H9 (cell line): ENCODE data around the gene ROBO4. TPM values are rescaled to one million over a fixed set of nuclear protein-coding genes. Genes with fewer than 3 reads are reported as not detected.

ENCODE experiments used
- DNase-seq: peaks from one replicate; pipeline ENCODE4 v3.0.0-alpha.2; 2017
- H2AFZ ChIP-seq: one replicate; pipeline ENCODE4 v1.6.1; 2013; ENCODE audit warnings: mild to moderate bottlenecking, low read length, control low read depth, moderate library complexity
- H2AK5ac ChIP-seq: 2 replicates; pipeline ENCODE4 v1.6.1; 2013; ENCODE audit warnings: low read length, control low read depth, mixed read lengths; ENCODE audit not compliant: insufficient read length
- H2BK120ac ChIP-seq: one replicate; pipeline ENCODE4 v1.6.1; 2013; ENCODE audit warnings: low read depth, mild to moderate bottlenecking, low read length, control low read depth, inconsistent platforms; ENCODE audit not compliant: poor library complexity, severe bottlenecking
- H2BK12ac ChIP-seq: 2 replicates; pipeline ENCODE4 v1.6.1; 2013; ENCODE audit warnings: low read length, control low read depth, mixed read lengths, low read depth; ENCODE audit not compliant: insufficient read length
- H2BK15ac ChIP-seq: 2 replicates; pipeline ENCODE4 v1.6.1; 2013; ENCODE audit warnings: low read depth, low read length, control low read depth
- H2BK20ac ChIP-seq: one replicate; pipeline ENCODE4 v1.6.1; 2013; ENCODE audit warnings: low read depth, mild to moderate bottlenecking, low read length, control low read depth, inconsistent platforms; ENCODE audit not compliant: poor library complexity, severe bottlenecking
- H2BK5ac ChIP-seq: 2 replicates; pipeline ENCODE4 v1.6.1; 2013; ENCODE audit warnings: low read length, control low read depth, mixed read lengths; ENCODE audit not compliant: insufficient read length
- H3K14ac ChIP-seq: 2 replicates; pipeline ENCODE4 v1.6.1; 2013; ENCODE audit warnings: low read length, control low read depth; ENCODE audit not compliant: insufficient read depth
- H3K18ac ChIP-seq: 2 replicates; pipeline ENCODE4 v1.6.1; 2013; ENCODE audit warnings: low read depth, mild to moderate bottlenecking, mixed read lengths, low read length, control low read depth; ENCODE audit not compliant: insufficient read length
- H3K23ac ChIP-seq: 2 replicates; pipeline ENCODE4 v1.6.1; 2013; ENCODE audit warnings: low read length, control low read depth, mixed read lengths, low read depth; ENCODE audit not compliant: insufficient read length
- H3K23me2 ChIP-seq: 2 replicates; pipeline ENCODE4 v1.6.1; 2013; ENCODE audit warnings: low read depth, mild to moderate bottlenecking, mixed read lengths, low read length, control low read depth; ENCODE audit not compliant: insufficient read length, poor library complexity, severe bottlenecking
- H3K27ac ChIP-seq: 2 replicates; pipeline ENCODE4 v1.5.1; 2013; ENCODE audit warnings: low read length, control low read depth, mixed read lengths, low read depth; ENCODE audit not compliant: insufficient read length
- H3K27me3 ChIP-seq: 2 replicates; pipeline ENCODE4 v1.6.1; 2013; ENCODE audit warnings: low read length, control low read depth, inconsistent platforms; ENCODE audit not compliant: insufficient read depth
- H3K4ac ChIP-seq: 2 replicates; pipeline ENCODE4 v1.6.1; 2013; ENCODE audit warnings: low read depth, mild to moderate bottlenecking, control low read depth, inconsistent platforms, low read length, moderate library complexity
- H3K4me1 ChIP-seq: 2 replicates; pipeline ENCODE4 v1.6.1; 2013; ENCODE audit warnings: low read length, control low read depth, inconsistent platforms; ENCODE audit not compliant: insufficient read depth
- H3K4me2 ChIP-seq: 2 replicates; pipeline ENCODE4 v1.6.1; 2013; ENCODE audit warnings: low read length, control low read depth, mixed read lengths; ENCODE audit not compliant: insufficient read length, insufficient read depth
- H3K56ac ChIP-seq: 2 replicates; pipeline ENCODE4 v1.6.1; 2013; ENCODE audit warnings: low read depth, mild to moderate bottlenecking, mixed read lengths, low read length, control low read depth; ENCODE audit not compliant: insufficient read length
- H3K79me1 ChIP-seq: 2 replicates; pipeline ENCODE4 v1.6.1; 2013; ENCODE audit warnings: low read depth, mild to moderate bottlenecking, moderate library complexity, low read length, control low read depth, inconsistent platforms; ENCODE audit not compliant: insufficient read depth, poor library complexity, severe bottlenecking
- H3K79me2 ChIP-seq: 2 replicates; pipeline ENCODE4 v1.6.1; 2013; ENCODE audit warnings: low read length, control low read depth, inconsistent platforms; ENCODE audit not compliant: insufficient read depth
- H3K9ac ChIP-seq: 2 replicates; pipeline ENCODE4 v1.6.1; 2013; ENCODE audit warnings: low read length, control low read depth, mixed read lengths; ENCODE audit not compliant: insufficient read length; ENCODE audit errors: extremely low read depth
- H3K9me3 ChIP-seq: one replicate; pipeline ENCODE4 v1.6.1; 2013; ENCODE audit warnings: low read depth, low read length, inconsistent platforms; ENCODE audit not compliant: control insufficient read depth
- H3T11ph ChIP-seq: one replicate; pipeline ENCODE4 v1.6.1; 2013; ENCODE audit warnings: mild to moderate bottlenecking, low read length, control low read depth, inconsistent platforms
- H4K20me1 ChIP-seq: one replicate; pipeline ENCODE4 v1.6.1; 2013; ENCODE audit not compliant: control insufficient read depth, insufficient read length, insufficient read depth
- H4K5ac ChIP-seq: 2 replicates; pipeline ENCODE4 v1.6.1; 2013; ENCODE audit warnings: low read depth, mild to moderate bottlenecking, mixed read lengths, low read length, control low read depth; ENCODE audit not compliant: insufficient read length
- H4K8ac ChIP-seq: replicated peaks from 2 replicates; pipeline ENCODE4 v1.6.1; 2013; ENCODE audit warnings: low read length, control low read depth, mixed read lengths, low read depth; ENCODE audit not compliant: insufficient read length
- H4K91ac ChIP-seq: 2 replicates; pipeline ENCODE4 v1.6.1; 2013; ENCODE audit warnings: low read depth, mild to moderate bottlenecking, moderate library complexity, mixed read lengths, low read length, control low read depth; ENCODE audit not compliant: insufficient read length
- H3K27ac Mint-ChIP-seq, 3 experiments: 2 replicates in 2 of 3; 3 replicates in 1 of 3; pipeline ENCODE4 v1.8.0; 2020 to 2021; ENCODE audit warnings: mixed read lengths in 3 of 3, mild to moderate bottlenecking in 1 of 3, moderate library complexity in 1 of 3
- H3K27me3 Mint-ChIP-seq: 2 replicates; pipeline ENCODE4 v1.8.0; 2021; ENCODE audit warnings: low read depth, mild to moderate bottlenecking, moderate library complexity, mixed read lengths
- H3K36me3 Mint-ChIP-seq, 3 experiments: 2 replicates in 2 of 3; 3 replicates in 1 of 3; pipeline ENCODE4 v1.8.0; 2020 to 2021; ENCODE audit warnings: low read depth in 3 of 3, mixed read lengths in 3 of 3; ENCODE audit not compliant: insufficient read depth in 1 of 3
- H3K4me1 Mint-ChIP-seq, 2 experiments: 2 replicates each; pipeline ENCODE4 v1.8.0; 2020; ENCODE audit warnings: mixed read lengths in 2 of 2
- H3K4me3 Mint-ChIP-seq, 2 experiments: 2 replicates in 1 of 2; 3 replicates in 1 of 2; pipeline ENCODE4 v1.8.0; 2020 to 2021; ENCODE audit warnings: mild to moderate bottlenecking in 2 of 2, mixed read lengths in 2 of 2, moderate library complexity in 1 of 2
- H3K9me3 Mint-ChIP-seq, 2 experiments: 2 replicates in 1 of 2; 3 replicates in 1 of 2; pipeline ENCODE4 v1.8.0; 2020; ENCODE audit warnings: mild to moderate bottlenecking in 2 of 2, mixed read lengths in 2 of 2, moderate library complexity in 1 of 2
- WGBS: extraction: QIAGEN DNeasy Blood & Tissue Kit; methylation state at CpG from one replicate; pipeline ENCODE4 v1.1.7; 2013; ENCODE audit warnings: missing lambda C conversion rate, low lambda C conversion rate, mixed read lengths; ENCODE audit not compliant: insufficient read length; ENCODE audit errors: extremely low coverage; 5-methylcytosine and 5-hydroxymethylcytosine counted together
- total RNA-seq: library from RNA; stranded (reverse); gene quantifications from 2 replicates; pipeline ENCODE4 v1.2.1, GENCODE V29; 2021
- TF ChIP-seq, protein P1 (sequence below): fragments of 200-600 bp; sonication (generic); conservative IDR thresholded peaks from 3 replicates; pipeline ENCODE4 v1.8.0; 2021; ENCODE audit warnings: antibody characterized with exemption, mild to moderate bottlenecking

ROBO4 gene
- total RNA-seq, 1 experiment from 2014 or later = not detected

- no peak overlapping the region for H3K4me3 Mint-ChIP-seq
- H3K23me2 ChIP-seq = peaks cover 6% of the 10 kb centered on the region
- H2AFZ ChIP-seq = no peak overlapping the region
- peak; percentile 24 for DNase-seq
- no peak overlapping the region for H3K23ac ChIP-seq
- no peak overlapping the region for H3K4ac ChIP-seq
- H4K20me1 ChIP-seq = no peaks in the 10 kb centered on the region
- no peak overlapping the region for H3K27ac Mint-ChIP-seq
- H3K56ac ChIP-seq = no peak overlapping the region
- no peaks in the 10 kb centered on the region for H3K79me2 ChIP-seq
- peaks cover 13% of the 10 kb centered on the region for H3K27me3 Mint-ChIP-seq
- H2BK15ac ChIP-seq = no peak overlapping the region
- no peak overlapping the region for H3K14ac ChIP-seq
- H3K9me3 Mint-ChIP-seq = peaks cover 0 to 3% of the 10 kb centered on the region in 2 experiments; a peak in 1 of 5 replicates
- no peaks in the 10 kb centered on the region for H3K79me1 ChIP-seq
- TF ChIP-seq, protein P1, sequence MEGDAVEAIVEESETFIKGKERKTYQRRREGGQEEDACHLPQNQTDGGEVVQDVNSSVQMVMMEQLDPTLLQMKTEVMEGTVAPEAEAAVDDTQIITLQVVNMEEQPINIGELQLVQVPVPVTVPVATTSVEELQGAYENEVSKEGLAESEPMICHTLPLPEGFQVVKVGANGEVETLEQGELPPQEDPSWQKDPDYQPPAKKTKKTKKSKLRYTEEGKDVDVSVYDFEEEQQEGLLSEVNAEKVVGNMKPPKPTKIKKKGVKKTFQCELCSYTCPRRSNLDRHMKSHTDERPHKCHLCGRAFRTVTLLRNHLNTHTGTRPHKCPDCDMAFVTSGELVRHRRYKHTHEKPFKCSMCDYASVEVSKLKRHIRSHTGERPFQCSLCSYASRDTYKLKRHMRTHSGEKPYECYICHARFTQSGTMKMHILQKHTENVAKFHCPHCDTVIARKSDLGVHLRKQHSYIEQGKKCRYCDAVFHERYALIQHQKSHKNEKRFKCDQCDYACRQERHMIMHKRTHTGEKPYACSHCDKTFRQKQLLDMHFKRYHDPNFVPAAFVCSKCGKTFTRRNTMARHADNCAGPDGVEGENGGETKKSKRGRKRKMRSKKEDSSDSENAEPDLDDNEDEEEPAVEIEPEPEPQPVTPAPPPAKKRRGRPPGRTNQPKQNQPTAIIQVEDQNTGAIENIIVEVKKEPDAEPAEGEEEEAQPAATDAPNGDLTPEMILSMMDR = no peak
- H3K4me1 ChIP-seq = no peaks in the 10 kb centered on the region
- no peak overlapping the region for H4K91ac ChIP-seq
- no peak overlapping the region for H3K4me2 ChIP-seq
- peaks cover under 1% of the 10 kb centered on the region; the same call in 1 of the 2 replicates for H3K27me3 ChIP-seq
- H4K5ac ChIP-seq = no peak overlapping the region
- H2BK12ac ChIP-seq = no peak overlapping the region
- H4K8ac ChIP-seq = no peak overlapping the region
- H2BK5ac ChIP-seq = no peak overlapping the region
- no peak overlapping the region for H2AK5ac ChIP-seq
- H3K9ac ChIP-seq = no peak overlapping the region
- no peak overlapping the region for H3T11ph ChIP-seq
- H3K9me3 ChIP-seq = no peaks in the 10 kb centered on the region
- no peak overlapping the region for H3K27ac ChIP-seq
- H2BK120ac ChIP-seq = no peak overlapping the region
- no peak overlapping the region for H2BK20ac ChIP-seq
- no peaks in the 10 kb centered on the region; a peak in 1 of 7 replicates for H3K36me3 Mint-ChIP-seq
- WGBS = no CpG with 5 or more reads among the region's 10 CpGs
- H3K18ac ChIP-seq = no peak overlapping the region
- peaks cover 20 to 29% of the 10 kb centered on the region in 2 experiments for H3K4me1 Mint-ChIP-seq
These were observed 17.4 kb downstream of the ROBO4 start for GRCh38 chr11:124880290-124880611.
